Cardiac ventricle fibroblast (primary cell): ENCODE data around the gene SCYGR7. TPM values are rescaled to one million over a fixed set of nuclear protein-coding genes. Genes with fewer than 3 reads are reported as not detected.

Source experiments
- total RNA-seq: library from RNA; depleted of rRNA; stranded (reverse); fragments of >200 nt; gene quantifications from 2 replicates; pipeline ENCODE4 v1.2.3, GENCODE V29; 2015

Gene SCYGR7
- not detected in 2 replicates for total RNA-seq

GRCh38 chr2:227728035-227728434 is at the start of gene SCYGR7:
Gene SCYGR7, plus strand, starts transcription at chr2:227728335. Its CDS starts 0 bp downstream, at chr2:227728335.

GRCh38 chr2:227717687-227718567 is 10.2 kb upstream of the SCYGR7 start, which contains the start of gene SLC19A3:
Gene SLC19A3, minus strand, starts transcription at chr2:227718028. Its CDS starts 15,710 bp downstream, at chr2:227702318.

GRCh38 chr2:227724394-227725039 is 3.6 kb upstream of the SCYGR7 start, which contains the start of gene SCYGR6:
Gene SCYGR6, minus strand, starts transcription at chr2:227724757. Its CDS starts 0 bp downstream, at chr2:227724757.

GRCh38 chr2:227745594-227745993 is 17.5 kb downstream of the SCYGR7 start, which contains the start of gene SCYGR8:
Gene SCYGR8, plus strand, starts transcription at chr2:227745894. Its CDS starts 0 bp downstream, at chr2:227745894.

Other genes starting within 250 kb of the SCYGR7 start
- gene SCYGR2, start 129.4 kb upstream of the SCYGR7 start, total RNA-seq = not detected in 2 replicates
- not detected in 2 replicates for gene SCYGR3, start 113.5 kb upstream of the SCYGR7 start, total RNA-seq
- gene SCYGR4, start 110.8 kb upstream of the SCYGR7 start, total RNA-seq = not detected in 2 replicates
- not detected in 2 replicates for gene SCYGR5, start 61.5 kb upstream of the SCYGR7 start, total RNA-seq
- 5.2 and 9.9 TPM in 2 replicates for gene SLC19A3, start 10.3 kb upstream of the SCYGR7 start, total RNA-seq
- not detected in 2 replicates for gene SCYGR6, start 3.6 kb upstream of the SCYGR7 start, total RNA-seq
- gene SCYGR8, start 17.6 kb downstream of the SCYGR7 start, total RNA-seq = not detected in 2 replicates
- gene CCL20, start 85.5 kb downstream of the SCYGR7 start, total RNA-seq = 0.31 and 1.3 TPM in 2 replicates
- 2.8 and 3.4 TPM in 2 replicates for gene DAW1, start 143.3 kb downstream of the SCYGR7 start, total RNA-seq